WTC11 (cell line): ENCODE measurements around the gene IL17RD. TPM values are rescaled to one million over a fixed set of nuclear protein-coding genes. Genes with fewer than 3 reads are reported as not detected.

Experiments used
- ATAC-seq: fragments of 200-7000 bp; cut with Tn5 transposase; 2 replicates; pipeline ENCODE4 v1.10.0; 2021; ENCODE audit warnings: mild to moderate bottlenecking, moderate library complexity
- CTCF ChIA-PET: fragments of 300-600 bp; sonication (Branson Sonifier 250); formaldehyde crosslinking; loops from one replicate; lab custom pipeline; 2021; ENCODE audit warnings: antibody characterized with exemption; lab: Charles Lee
- POLR2A ChIA-PET: fragments of 350-600 bp; sonication (Branson Sonifier 250); formaldehyde crosslinking; loops from one replicate; lab custom pipeline; 2021; ENCODE audit warnings: antibody characterized with exemption; lab: Charles Lee
- DNase-seq: peaks from one replicate; pipeline ENCODE4 v3.0.0; 2021; ENCODE audit warnings: low spot score
- H3K27ac Mint-ChIP-seq: 2 replicates; pipeline ENCODE4 v1.8.0; 2021; ENCODE audit warnings: mixed read lengths
- H3K27me3 Mint-ChIP-seq: 2 replicates; pipeline ENCODE4 v1.8.0; 2021; ENCODE audit warnings: low read depth, mild to moderate bottlenecking, moderate library complexity, mixed read lengths
- H3K36me3 Mint-ChIP-seq: 2 replicates; pipeline ENCODE4 v1.8.0; 2021; ENCODE audit warnings: mixed read lengths
- H3K4me1 Mint-ChIP-seq: 2 replicates; pipeline ENCODE4 v1.8.0; 2022; ENCODE audit warnings: mixed read lengths
- H3K4me3 Mint-ChIP-seq: 2 replicates; pipeline ENCODE4 v1.8.0; 2021; ENCODE audit warnings: mild to moderate bottlenecking, moderate library complexity, mixed read lengths
- H3K9me3 Mint-ChIP-seq: 2 replicates; pipeline ENCODE4 v1.8.0; 2021; ENCODE audit warnings: mixed read lengths
- ELF4 ChIP-seq: sonication (generic); formaldehyde crosslinking; IDR thresholded peaks from 2 replicates; pipeline ENCODE4 v1.8.1; 2022; ENCODE audit warnings: low read depth, mild to moderate bottlenecking, moderate library complexity, missing genetic modification reagents
- ETV6 ChIP-seq: sonication (generic); formaldehyde crosslinking; IDR thresholded peaks from 2 replicates; pipeline ENCODE4 v1.8.1; 2022; ENCODE audit warnings: mild to moderate bottlenecking, missing genetic modification reagents
- FOXJ3 ChIP-seq: sonication (generic); formaldehyde crosslinking; IDR thresholded peaks from 2 replicates; pipeline ENCODE4 v1.9.0; 2021; ENCODE audit warnings: missing genetic modification reagents, mild to moderate bottlenecking, borderline replicate concordance
- GABPB1 ChIP-seq: sonication (generic); formaldehyde crosslinking; IDR thresholded peaks from 2 replicates; pipeline ENCODE4 v1.8.1; 2023; ENCODE audit warnings: mild to moderate bottlenecking, missing genetic modification reagents
- GTF2I ChIP-seq: fragments of 250-450 bp; sonication (Bioruptor Pico); conservative IDR thresholded peaks from 2 replicates; pipeline ENCODE4 v1.4.0; 2021; ENCODE audit warnings: mild to moderate bottlenecking
- MAX ChIP-seq: sonication (generic); formaldehyde crosslinking; IDR thresholded peaks from 2 replicates; pipeline ENCODE4 v1.8.0; 2022; ENCODE audit warnings: mild to moderate bottlenecking, missing genetic modification reagents
- NR3C1 ChIP-seq: sonication (generic); formaldehyde crosslinking; conservative IDR thresholded peaks from 2 replicates; pipeline ENCODE4 v1.8.1; 2023; ENCODE audit warnings: low read depth, mild to moderate bottlenecking, missing genetic modification reagents
- TEAD1 ChIP-seq: sonication (generic); formaldehyde crosslinking; IDR thresholded peaks from 2 replicates; pipeline ENCODE4 v1.8.0; 2022; ENCODE audit warnings: mild to moderate bottlenecking, missing genetic modification reagents
- USF1 ChIP-seq: sonication (generic); formaldehyde crosslinking; IDR thresholded peaks from 2 replicates; pipeline ENCODE4 v1.8.0; 2022; ENCODE audit warnings: mild to moderate bottlenecking, missing genetic modification reagents
- USF2 ChIP-seq: sonication (generic); formaldehyde crosslinking; IDR thresholded peaks from 2 replicates; pipeline ENCODE4 v1.8.1; 2023; ENCODE audit warnings: mild to moderate bottlenecking, missing genetic modification reagents, moderate library complexity
- ZNF121 ChIP-seq: sonication (generic); formaldehyde crosslinking; IDR thresholded peaks from 2 replicates; pipeline ENCODE4 v1.8.0; 2023; ENCODE audit warnings: missing genetic modification reagents
- ZNF281 ChIP-seq: sonication (generic); formaldehyde crosslinking; IDR thresholded peaks from 2 replicates; pipeline ENCODE4 v1.8.0; 2023; ENCODE audit warnings: mild to moderate bottlenecking, missing genetic modification reagents
- ZNF317 ChIP-seq: sonication (generic); formaldehyde crosslinking; IDR thresholded peaks from 2 replicates; pipeline ENCODE4 v1.8.1; 2023; ENCODE audit warnings: low read depth, mild to moderate bottlenecking, moderate library complexity, missing genetic modification reagents, borderline replicate concordance
- ZNF396 ChIP-seq: fragments of 250-450 bp; sonication (Bioruptor Pico); IDR thresholded peaks from 2 replicates; pipeline ENCODE4 v1.8.0; 2021; ENCODE audit warnings: mild to moderate bottlenecking, moderate library complexity, borderline replicate concordance
- ZNF425 ChIP-seq: fragments of 250-450 bp; sonication (Bioruptor Pico); conservative IDR thresholded peaks from 2 replicates; pipeline ENCODE4 v1.9.0; 2021; ENCODE audit warnings: mild to moderate bottlenecking
- total RNA-seq: library from RNA; stranded (reverse); gene quantifications from 3 replicates; pipeline ENCODE4 v1.2.3, GENCODE V29; 2021
- TF ChIP-seq, protein P1 (sequence below): fragments of 250-450 bp; sonication (Bioruptor Pico); IDR thresholded peaks from 2 replicates; pipeline ENCODE4 v1.9.0; 2021; ENCODE audit warnings: moderate library complexity, mild to moderate bottlenecking, inconsistent platforms, borderline replicate concordance

Gene IL17RD
- total RNA-seq, 1 experiment from 2014 or later = 72.9 TPM

DNA sequence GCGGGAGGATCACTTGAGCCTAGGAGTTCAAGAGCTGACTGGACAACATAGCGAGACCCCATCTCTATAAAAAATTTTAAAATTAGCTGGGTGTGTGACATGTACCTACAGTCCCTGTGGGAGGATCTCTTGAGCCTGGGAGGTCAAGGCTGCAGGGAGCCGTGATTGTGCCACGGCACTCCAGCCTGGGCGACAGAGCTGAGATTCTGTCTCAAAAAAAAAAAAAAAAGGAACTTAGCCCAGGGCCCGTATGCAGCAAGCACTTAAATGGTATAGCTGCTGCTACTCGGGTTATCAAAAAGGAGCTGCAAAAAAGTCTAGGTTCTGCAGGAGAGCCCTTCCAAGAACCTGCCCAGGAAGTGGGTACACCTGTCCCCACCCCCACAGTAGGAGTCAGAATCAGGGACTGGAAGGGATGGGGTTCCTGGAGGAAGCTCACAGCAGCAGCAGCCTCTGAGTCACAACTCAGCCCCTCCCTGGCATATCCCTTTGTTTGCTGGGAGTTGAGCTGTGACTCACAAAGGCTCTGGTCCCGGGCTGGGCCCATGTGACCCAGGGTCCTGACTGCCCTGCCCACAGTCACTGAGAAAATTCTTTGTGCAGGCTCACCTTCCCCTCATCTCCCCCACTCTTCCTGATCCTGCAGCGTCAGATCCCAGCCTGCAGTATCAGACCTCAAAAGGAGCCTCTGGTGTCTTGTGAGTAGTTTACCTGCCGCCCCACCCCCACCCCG, 104.9 kb downstream of the IL17RD start, which contains the start of gene SPATA12:
SPATA12 (plus strand) TSS at position 576 of the 733 bp plus-strand sequence. CDS start 13,031 bp downstream, outside the sequence.
- H3K27me3 Mint-ChIP-seq = no peaks in the 10 kb centered on the region
- no peaks in the 10 kb centered on the region for H3K9me3 Mint-ChIP-seq
- ATAC-seq (peak; percentile 95), DNase-seq (peak; percentile 72)
- H3K27ac Mint-ChIP-seq = peak within 1 kb of the TSS; percentile 93
- H3K36me3 Mint-ChIP-seq = no peaks in the 10 kb centered on the region
- ChIA-PET POLR2A (no interaction called here), CTCF (interaction anchor here (0.6 to 1.2 kb wide), 7 partner anchors 14 to 258 kb away, joined by 3 to 4 read pairs (median 3); partner anchors contain the start of gene ARHGEF3)
- peak within 1 kb of the TSS; percentile 33 for H3K4me3 Mint-ChIP-seq
- no peak for TF ChIP-seq ZNF317 (CRISPR knock-in tag)
- TF ChIP-seq USF2 (CRISPR knock-in tag) = peak; percentile 89
- TF ChIP-seq USF1 (CRISPR knock-in tag) = peak; percentile 91
- 0 out of 2 replicates have a peak, but pooled peaks have one; percentile 26 for TF ChIP-seq TEAD1 (CRISPR knock-in tag)
- peak; percentile 71; the same call in 1 of the 2 replicates for TF ChIP-seq ETV6
- peak; percentile 50; the same call in 1 of the 2 replicates for TF ChIP-seq ZNF121
- 0 out of 2 replicates have a peak, but pooled peaks have one; percentile 47 for TF ChIP-seq MAX (CRISPR knock-in tag)
- no peak for TF ChIP-seq ZNF425 (CRISPR knock-in tag)
- peaks cover 34% of the 10 kb centered on the region for H3K4me1 Mint-ChIP-seq

DNA sequence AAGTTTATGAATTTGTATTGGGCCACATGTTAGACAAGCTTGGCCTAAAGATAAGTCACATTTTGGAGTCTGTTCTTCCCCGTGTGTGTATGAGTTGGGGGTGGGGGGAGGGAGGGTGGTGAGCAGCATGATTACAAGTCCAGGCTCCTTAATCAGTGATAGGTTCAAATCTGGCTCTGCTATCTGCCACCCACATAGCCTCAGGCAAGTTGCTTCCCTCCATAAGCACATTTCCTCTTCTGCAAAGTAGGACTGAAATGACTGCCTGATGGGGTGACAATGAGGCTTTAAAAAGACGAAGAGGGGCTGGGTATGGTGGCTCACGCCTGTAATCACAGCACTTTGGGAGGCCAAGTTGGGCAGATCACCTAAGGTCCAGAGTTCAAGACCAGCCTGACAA, 105.7 kb downstream of the IL17RD start:
- POLR2A ChIA-PET = no interaction called here
- no peaks in the 10 kb centered on the region for H3K36me3 Mint-ChIP-seq
- H3K9me3 Mint-ChIP-seq = no peaks in the 10 kb centered on the region
- TF ChIP-seq ZNF317 (CRISPR knock-in tag) (no peak), GABPB1 (CRISPR knock-in tag) (no peak), USF1 (CRISPR knock-in tag) (no peak), ELF4 (CRISPR knock-in tag) (no peak), ZNF281 (CRISPR knock-in tag) (no peak), ZNF396 (no peak), GTF2I (CRISPR knock-in tag) (no peak), USF2 (CRISPR knock-in tag) (no peak), FOXJ3 (CRISPR knock-in tag) (no peak), NR3C1 (CRISPR knock-in tag) (no peak)
- TF ChIP-seq, protein P1, sequence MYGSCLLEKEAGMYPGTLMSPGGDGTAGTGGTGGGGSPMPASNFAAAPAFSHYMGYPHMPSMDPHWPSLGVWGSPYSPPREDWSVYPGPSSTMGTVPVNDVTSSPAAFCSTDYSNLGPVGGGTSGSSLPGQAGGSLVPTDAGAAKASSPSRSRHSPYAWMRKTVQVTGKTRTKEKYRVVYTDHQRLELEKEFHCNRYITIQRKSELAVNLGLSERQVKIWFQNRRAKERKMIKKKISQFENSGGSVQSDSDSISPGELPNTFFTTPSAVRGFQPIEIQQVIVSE = no peak
- TF ChIP-seq, all 79 proteins: peak for 0
- no peak for ATAC-seq
- Mint-ChIP-seq H3K4me3 (no peak overlapping the region), H3K4me1 (peaks cover 33% of the 10 kb centered on the region), H3K27ac (no peak overlapping the region), H3K27me3 (no peaks in the 10 kb centered on the region)
- DNase-seq = no peak
- CTCF ChIA-PET = interaction anchor here (0.7 to 1.2 kb wide), 2 partner anchors 30 to 72 kb away, joined by 4 to 7 read pairs; no protein-coding TSS in a partner anchor
